H1 (cell line): ENCODE measurements around the gene CD48. TPM values are rescaled to one million over a fixed set of nuclear protein-coding genes. Genes with fewer than 3 reads are reported as not detected.

Source experiments
- CTCF ChIA-PET: fragments of 300-600 bp; sonication (Branson Sonifier 250); formaldehyde crosslinking; loops from one replicate; lab custom pipeline; 2021; ENCODE audit not compliant: partially characterized antibody; lab: Charles Lee
- POLR2A ChIA-PET: fragments of 300-600 bp; sonication (Branson Sonifier 250); formaldehyde crosslinking; loops from one replicate; lab custom pipeline; 2021; ENCODE audit warnings: inconsistent platforms; ENCODE audit not compliant: partially characterized antibody; lab: Charles Lee
- DNase-seq, 2 experiments: peaks; one replicate each; pipeline versions ENCODE4 v3.0.0 to v3.0.0-alpha.2; 2010 to 2022; ENCODE audit warnings: low spot score in 2 of 2, low read depth in 1 of 2, mixed read lengths in 1 of 2
- FAIRE-seq: peaks from 2 replicates; lab custom pipeline; 2011; peaks lifted over from hg19 to GRCh38; lab: Jason Lieb, UNC
- H2AFZ ChIP-seq: 2 replicates; pipeline ENCODE4 v1.8.1; 2012; ENCODE audit warnings: low read length, inconsistent platforms
- H2AK5ac ChIP-seq: 2 replicates; pipeline ENCODE4 v1.6.1; 2013; ENCODE audit warnings: low read depth, low read length
- H2BK120ac ChIP-seq: replicated peaks from 2 replicates; pipeline ENCODE3; 2013; ENCODE audit warnings: low read depth, low read length, inconsistent platforms
- H2BK12ac ChIP-seq: 2 replicates; pipeline ENCODE4 v1.6.1; 2013; ENCODE audit warnings: low read depth, low read length
- H2BK15ac ChIP-seq: 2 replicates; pipeline ENCODE4 v1.6.1; 2013; ENCODE audit warnings: low read length
- H2BK20ac ChIP-seq: 2 replicates; pipeline ENCODE4 v1.6.1; 2013; ENCODE audit warnings: low read length
- H2BK5ac ChIP-seq: 2 replicates; pipeline ENCODE4 v1.6.1; 2013; ENCODE audit warnings: low read depth, low read length
- H3K14ac ChIP-seq: 2 replicates; pipeline ENCODE4 v1.6.1; 2013; ENCODE audit warnings: inconsistent platforms; ENCODE audit not compliant: insufficient read length
- H3K18ac ChIP-seq: 2 replicates; pipeline ENCODE4 v1.6.1; 2013; ENCODE audit warnings: low read length; ENCODE audit errors: extremely low read depth
- H3K23ac ChIP-seq: 2 replicates; pipeline ENCODE4 v1.6.1; 2013; ENCODE audit warnings: inconsistent platforms; ENCODE audit not compliant: insufficient read length
- H3K23me2 ChIP-seq: 2 replicates; pipeline ENCODE4 v1.6.1; 2013; ENCODE audit warnings: low read depth, low read length
- H3K27ac ChIP-seq: 2 replicates; pipeline ENCODE4 v1.6.1; 2011; ENCODE audit warnings: low read depth, low read length, inconsistent platforms
- H3K27me3 ChIP-seq, 4 experiments: replicated peaks in 1 of 4; 1 replicate in 1 of 4; 2 replicates in 3 of 4; pipeline versions ENCODE4 v1.6.1 to v1.8.1; 2011 to 2013; ENCODE audit warnings: low read length in 3 of 4, mild to moderate bottlenecking in 3 of 4, inconsistent platforms in 2 of 4, mixed read lengths in 2 of 4, moderate library complexity in 1 of 4; ENCODE audit not compliant: control insufficient read depth in 3 of 4, insufficient read depth in 3 of 4; ENCODE audit errors: extremely low read depth in 1 of 4
- H3K36me3 ChIP-seq, 4 experiments: 2 replicates each; pipeline versions ENCODE4 v1.6.1 to v1.8.1; 2011 to 2013; ENCODE audit warnings: mild to moderate bottlenecking in 4 of 4, low read length in 3 of 4, moderate library complexity in 2 of 4, control low read depth in 1 of 4, inconsistent platforms in 1 of 4; ENCODE audit not compliant: insufficient read depth in 4 of 4, control insufficient read depth in 2 of 4
- H3K4ac ChIP-seq: replicated peaks from 2 replicates; pipeline ENCODE3; 2013; ENCODE audit warnings: low read length, low read depth, mixed read lengths, inconsistent platforms; ENCODE audit not compliant: insufficient read length
- H3K4me1 ChIP-seq, 4 experiments: replicated peaks in 1 of 4; 1 replicate in 1 of 4; 2 replicates in 3 of 4; pipeline versions ENCODE4 v1.6.1 to v1.8.1; 2011 to 2013; ENCODE audit warnings: low read length in 3 of 4, inconsistent platforms in 2 of 4, mixed read lengths in 1 of 4; ENCODE audit not compliant: insufficient read depth in 4 of 4, control insufficient read depth in 3 of 4
- H3K4me2 ChIP-seq, 2 experiments: 2 replicates each; pipeline versions ENCODE4 v1.6.1 to v1.8.1; 2011 to 2013; ENCODE audit warnings: low read depth in 2 of 2, low read length in 2 of 2, control low read depth in 1 of 2, inconsistent platforms in 1 of 2, mild to moderate bottlenecking in 1 of 2; ENCODE audit not compliant: insufficient read depth in 1 of 2
- H3K4me3 ChIP-seq, 4 experiments: fragments of 200-600, 300-600 bp in 1 of 4; sonication (generic), shearing (Covaris generic), sonication (Bioruptor Twin) in 1 of 4; 2 replicates each; pipeline versions ENCODE4 v1.5.1 to v1.8.1; 2011 to 2016; ENCODE audit warnings: low read length in 4 of 4, low read depth in 3 of 4, control low read depth in 2 of 4, inconsistent platforms in 2 of 4, mild to moderate bottlenecking in 2 of 4, mixed read lengths in 1 of 4, moderate library complexity in 1 of 4; ENCODE audit not compliant: insufficient read depth in 2 of 4; ENCODE audit errors: extremely low read depth in 1 of 4
- H3K56ac ChIP-seq: replicated peaks from 2 replicates; pipeline ENCODE3; 2013; ENCODE audit warnings: low read depth, mild to moderate bottlenecking, mixed read lengths, low read length, inconsistent platforms; ENCODE audit not compliant: insufficient read length
- H3K79me1 ChIP-seq: 2 replicates; pipeline ENCODE4 v1.6.1; 2013; ENCODE audit warnings: low read depth, low read length, control low read depth
- H3K79me2 ChIP-seq, 2 experiments: 2 replicates each; pipeline versions ENCODE4 v1.6.1 to v1.8.1; 2012 to 2013; ENCODE audit warnings: low read length in 2 of 2, mild to moderate bottlenecking in 2 of 2, inconsistent platforms in 1 of 2; ENCODE audit not compliant: insufficient read depth in 2 of 2, control insufficient read depth in 1 of 2
- H3K9ac ChIP-seq, 4 experiments: replicated peaks in 1 of 4; 1 replicate in 1 of 4; 2 replicates in 3 of 4; pipeline versions ENCODE4 v1.6.1 to v1.8.1; 2011 to 2013; ENCODE audit warnings: low read depth in 3 of 4, low read length in 3 of 4, control low read depth in 2 of 4, mild to moderate bottlenecking in 2 of 4, moderate library complexity in 2 of 4, inconsistent platforms in 1 of 4; ENCODE audit errors: extremely low read depth in 1 of 4
- H3K9me3 ChIP-seq, 2 experiments: 2 replicates each; pipeline versions ENCODE4 v1.6.1 to v1.8.1; 2012 to 2013; ENCODE audit warnings: mild to moderate bottlenecking in 2 of 2, moderate library complexity in 2 of 2, control low read depth in 1 of 2, inconsistent platforms in 1 of 2, low read depth in 1 of 2, low read length in 1 of 2, mixed read lengths in 1 of 2; ENCODE audit not compliant: insufficient read depth in 2 of 2
- H4K20me1 ChIP-seq, 2 experiments: replicated peaks in 1 of 2; 2 replicates each; pipeline versions ENCODE3 to v1.8.1; 2011 to 2013; ENCODE audit warnings: inconsistent platforms in 2 of 2, low read length in 2 of 2, mild to moderate bottlenecking in 1 of 2; ENCODE audit not compliant: insufficient read depth in 2 of 2, control insufficient read depth in 1 of 2
- H4K5ac ChIP-seq: 2 replicates; pipeline ENCODE4 v1.6.1; 2013; ENCODE audit warnings: low read length, low read depth, mixed read lengths, inconsistent platforms; ENCODE audit not compliant: insufficient read length
- H4K8ac ChIP-seq: 2 replicates; pipeline ENCODE4 v1.8.0; 2013; ENCODE audit warnings: mild to moderate bottlenecking, moderate library complexity, low read length, inconsistent platforms; ENCODE audit not compliant: insufficient read depth; ENCODE audit errors: extremely low read depth
- H4K91ac ChIP-seq: replicated peaks from 2 replicates; pipeline ENCODE3; 2013; ENCODE audit warnings: low read length, mixed read lengths, inconsistent platforms; ENCODE audit not compliant: insufficient read length
- BRCA1 ChIP-seq: IDR thresholded peaks from 2 replicates; pipeline ENCODE4 v1.6.1; 2012; ENCODE audit warnings: low read depth, low read length, improper control_type of control experiment
- CHD1 ChIP-seq: IDR thresholded peaks from 2 replicates; pipeline ENCODE4 v1.6.1; 2012; ENCODE audit warnings: low read depth, low read length, improper control_type of control experiment
- EGR1 ChIP-seq: IDR thresholded peaks from 2 replicates; pipeline ENCODE4 v1.6.1; 2011; ENCODE audit warnings: low read depth, low read length, borderline replicate concordance
- GABPA ChIP-seq: IDR thresholded peaks from 2 replicates; pipeline ENCODE4 v1.6.1; 2011; ENCODE audit warnings: mild to moderate bottlenecking, low read length, moderate library complexity, borderline replicate concordance; ENCODE audit not compliant: insufficient read depth
- GTF2F1 ChIP-seq: IDR thresholded peaks from 2 replicates; pipeline ENCODE4 v1.6.1; 2012; ENCODE audit warnings: low read depth, low read length, improper control_type of control experiment, borderline replicate concordance
- HDAC2 ChIP-seq, 2 experiments: fragments of 300-600 bp in 1 of 2; sonication (generic) in 1 of 2; IDR thresholded peaks; 2 replicates each; pipeline ENCODE4 v1.6.1; 2011 to 2012; ENCODE audit warnings: low read depth in 2 of 2, low read length in 2 of 2, mild to moderate bottlenecking in 2 of 2, moderate library complexity in 2 of 2, borderline replicate concordance in 1 of 2, inconsistent platforms in 1 of 2
- POLR2AphosphoS5 ChIP-seq: IDR thresholded peaks from 2 replicates; pipeline ENCODE4 v1.6.1; 2011; ENCODE audit warnings: low read depth, low read length
- RAD21 ChIP-seq, 2 experiments: IDR thresholded peaks in 1 of 2; conservative IDR thresholded peaks in 1 of 2; 2 replicates each; pipeline ENCODE4 v1.6.1; 2011; ENCODE audit warnings: low read depth in 2 of 2, low read length in 2 of 2, improper control_type of control experiment in 1 of 2, inconsistent platforms in 1 of 2, mild to moderate bottlenecking in 1 of 2, moderate library complexity in 1 of 2
- RFX5 ChIP-seq: IDR thresholded peaks from 2 replicates; pipeline ENCODE4 v1.6.1; 2011; ENCODE audit warnings: low read depth, low read length, improper control_type of control experiment, borderline replicate concordance
- SP1 ChIP-seq: IDR thresholded peaks from 2 replicates; pipeline ENCODE4 v1.6.1; 2011; ENCODE audit warnings: low read depth, low read length
- SP4 ChIP-seq: IDR thresholded peaks from 2 replicates; pipeline ENCODE4 v1.6.1; 2012; ENCODE audit warnings: low read length, inconsistent platforms
- TAF7 ChIP-seq: optimal IDR thresholded peaks from 2 replicates; pipeline ENCODE3; 2011; ENCODE audit warnings: low read depth, mild to moderate bottlenecking, inconsistent platforms, low read length, moderate library complexity, borderline replicate concordance
- TEAD4 ChIP-seq: IDR thresholded peaks from 2 replicates; pipeline ENCODE4 v1.6.1; 2012; ENCODE audit warnings: low read depth, low read length, inconsistent platforms, mixed read lengths
- WGBS, 2 experiments: shearing (Covaris generic) in 1 of 2; methylation state at CpG; one replicate each; pipeline versions ENCODE4 v1.1.6 to v1.1.7; 2013 to 2015; ENCODE audit warnings: low lambda C conversion rate in 2 of 2, mixed read lengths in 2 of 2, inconsistent platforms in 1 of 2, low coverage in 1 of 2, missing lambda C conversion rate in 1 of 2; ENCODE audit not compliant: insufficient replicate concordance in 2 of 2, insufficient coverage in 1 of 2, insufficient read length in 1 of 2; ENCODE audit errors: extremely low coverage in 1 of 2, missing lambda C conversion rate in 1 of 2; 5-methylcytosine and 5-hydroxymethylcytosine counted together
- polyA plus RNA-seq, 7 experiments: library from polyadenylated mRNA; depleted of rRNA in 3 of 7; stranded (reverse) in 5 of 7; unstranded in 2 of 7; fragments of >200 nt in 5 of 7; fragments of 200-250 nt in 2 of 7; gene quantifications; 1 replicate in 5 of 7; 2 replicates in 1 of 7; 4 replicates in 1 of 7; pipeline versions ENCODE4 v1.2.1 to v1.2.3, GENCODE V29; 2011 to 2013; ENCODE audit warnings: missing spikeins in 2 of 7, mixed read lengths in 2 of 7
- total RNA-seq: library from RNA; stranded (reverse); fragmentation: NEBNext Ultra II Directional; extraction: Animal tissue kit (Norgen Biotek cat#: 25700); gene quantifications from 2 replicates; pipeline ENCODE4 v1.2.1, GENCODE V29; 2021
- TF ChIP-seq, protein P1 (sequence below): IDR thresholded peaks from 2 replicates; pipeline ENCODE4 v1.6.1; 2011; ENCODE audit warnings: low read depth, mild to moderate bottlenecking, low read length; ENCODE audit not compliant: insufficient read depth

CD48 gene
- total and polyA plus RNA-seq, 2 of the 8 experiments (the other 6 are each of a cell fraction or from before 2014, with no cell fraction given): 0.08 TPM; not detected in 1

DNA sequence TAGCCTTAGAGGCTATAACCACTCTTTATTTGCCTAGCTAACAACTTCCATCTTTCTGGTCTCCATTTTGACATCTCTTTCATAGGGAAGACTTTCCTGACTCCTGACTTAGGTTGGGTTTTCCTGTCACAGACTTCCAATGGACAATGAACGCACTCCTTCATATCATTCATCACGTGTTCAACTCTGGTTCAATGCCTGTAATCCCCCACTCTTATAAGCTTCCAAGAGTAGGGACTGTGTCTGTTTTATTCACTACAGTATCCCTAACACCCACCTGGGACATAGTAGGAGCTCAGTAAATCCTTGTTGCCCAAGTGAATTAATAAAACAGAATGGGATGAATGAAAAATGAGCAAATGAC lies 69.4 kb downstream of the CD48 start:
- POLR2A ChIA-PET: interaction anchor here (0.8 kb wide), 1 partner anchor 9 kb away, joined by 3 read pairs; no protein-coding TSS in a partner anchor
- H3K36me3 ChIP-seq: no peaks in the 10 kb centered on the region
- WGBS, 2 experiments: 93% methylated on average over 2 of the region's 2 CpGs; no CpG with 5 or more reads in 1 of the 2 experiments
- TF ChIP-seq GTF2F1 (no peak), GABPA (no peak), HDAC2 (IDR thresholded peaks at IDR 0.05; ENCODE audit: borderline replicate concordance in 1 of 2, low read depth in 2 of 2, low read length in 2 of 2) (no peak), TAF7 (no peak), SP1 (no peak), RFX5 (no peak), EGR1 (no peak), POLR2AphosphoS5 (no peak), SP4 (no peak), RAD21 (IDR thresholded peaks at IDR 0.05 in 1 of 2, conservative IDR thresholded peaks at IDR 0.05 in 1 of 2; ENCODE audit: low read depth in 2 of 2, low read length in 2 of 2) (no peak), CHD1 (no peak), BRCA1 (no peak), TEAD4 (no peak)
- TF ChIP-seq, protein P1, sequence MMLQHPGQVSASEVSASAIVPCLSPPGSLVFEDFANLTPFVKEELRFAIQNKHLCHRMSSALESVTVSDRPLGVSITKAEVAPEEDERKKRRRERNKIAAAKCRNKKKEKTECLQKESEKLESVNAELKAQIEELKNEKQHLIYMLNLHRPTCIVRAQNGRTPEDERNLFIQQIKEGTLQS: no peak

More for the DNA sequence above, 69.4 kb downstream of the CD48 start:
- H3K56ac ChIP-seq: no peak overlapping the region
- no peak overlapping the region for H4K91ac ChIP-seq
- no peak overlapping the region for H3K4me3 ChIP-seq
- H3K27me3 ChIP-seq: peaks cover 0 to 3% (median 0%) of the 10 kb centered on the region in 4 experiments; a peak in 1 of 7 replicates
- no peaks in the 10 kb centered on the region for H3K23me2 ChIP-seq
- H3K9ac ChIP-seq: no peak overlapping the region
- no peak overlapping the region for H3K18ac ChIP-seq
- no peak overlapping the region for H2BK5ac ChIP-seq
- H3K4me1 ChIP-seq: no peaks in the 10 kb centered on the region
- CTCF ChIA-PET: interaction anchor here (2.1 kb wide), 1 partner anchor 39 kb away, joined by 7 read pairs; no protein-coding TSS in a partner anchor
- H3K79me2 ChIP-seq: no peaks in the 10 kb centered on the region
- H4K5ac ChIP-seq: no peak overlapping the region
- H3K23ac ChIP-seq: no peak overlapping the region
- no peak for DNase-seq
- no peak overlapping the region for H3K4me2 ChIP-seq
- H2BK15ac ChIP-seq: no peak overlapping the region
- H3K4ac ChIP-seq: no peak overlapping the region
- FAIRE-seq: no peak
- H2BK12ac ChIP-seq: no peak overlapping the region
- H3K79me1 ChIP-seq: no peaks in the 10 kb centered on the region
- H3K14ac ChIP-seq: no peak overlapping the region
- no peak overlapping the region for H2BK120ac ChIP-seq
- no peak overlapping the region for H2BK20ac ChIP-seq
- no peak overlapping the region for H2AK5ac ChIP-seq
- H3K27ac ChIP-seq: no peak overlapping the region
- no peaks in the 10 kb centered on the region for H4K20me1 ChIP-seq
- no peak overlapping the region for H4K8ac ChIP-seq
- H2AFZ ChIP-seq: no peak overlapping the region
- no peaks in the 10 kb centered on the region for H3K9me3 ChIP-seq
